Fibroblast of mammary gland (primary cell): ENCODE results near the gene LRRC57.
A peak's percentile ranks its signal among the peaks of the same experiment; 100 is the strongest.

Source experiments
- DNase-seq: peaks from one replicate; pipeline ENCODE4 v3.0.0-alpha.2; 2010; ENCODE audit warnings: low read depth
- H3K4me3 ChIP-seq: 2 replicates; pipeline ENCODE4 v1.5.1; 2011; ENCODE audit warnings: low read depth, mild to moderate bottlenecking, low read length, moderate library complexity; ENCODE audit not compliant: control insufficient read depth
- TF ChIP-seq, protein P1 (sequence below): conservative IDR thresholded peaks from 2 replicates; pipeline ENCODE4 v1.5.1; 2011; ENCODE audit warnings: low read depth, low read length, inconsistent platforms; ENCODE audit not compliant: control insufficient read depth, insufficient read depth

LRRC57 gene

GRCh38 chr15:42523331-42523730, 25.3 kb downstream of the LRRC57 start:
- DNase-seq: no peak

GRCh38 chr15:42511007-42511391, 37.6 kb downstream of the LRRC57 start:
- no peak overlapping the region for H3K4me3 ChIP-seq
- DNase-seq: peak; percentile 72
- TF ChIP-seq, protein P1, sequence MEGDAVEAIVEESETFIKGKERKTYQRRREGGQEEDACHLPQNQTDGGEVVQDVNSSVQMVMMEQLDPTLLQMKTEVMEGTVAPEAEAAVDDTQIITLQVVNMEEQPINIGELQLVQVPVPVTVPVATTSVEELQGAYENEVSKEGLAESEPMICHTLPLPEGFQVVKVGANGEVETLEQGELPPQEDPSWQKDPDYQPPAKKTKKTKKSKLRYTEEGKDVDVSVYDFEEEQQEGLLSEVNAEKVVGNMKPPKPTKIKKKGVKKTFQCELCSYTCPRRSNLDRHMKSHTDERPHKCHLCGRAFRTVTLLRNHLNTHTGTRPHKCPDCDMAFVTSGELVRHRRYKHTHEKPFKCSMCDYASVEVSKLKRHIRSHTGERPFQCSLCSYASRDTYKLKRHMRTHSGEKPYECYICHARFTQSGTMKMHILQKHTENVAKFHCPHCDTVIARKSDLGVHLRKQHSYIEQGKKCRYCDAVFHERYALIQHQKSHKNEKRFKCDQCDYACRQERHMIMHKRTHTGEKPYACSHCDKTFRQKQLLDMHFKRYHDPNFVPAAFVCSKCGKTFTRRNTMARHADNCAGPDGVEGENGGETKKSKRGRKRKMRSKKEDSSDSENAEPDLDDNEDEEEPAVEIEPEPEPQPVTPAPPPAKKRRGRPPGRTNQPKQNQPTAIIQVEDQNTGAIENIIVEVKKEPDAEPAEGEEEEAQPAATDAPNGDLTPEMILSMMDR: no peak

More at GRCh38 chr15:42523331-42523730, 25.3 kb downstream of the LRRC57 start:
- no peak overlapping the region for H3K4me3 ChIP-seq
- TF ChIP-seq, protein P1: no peak

DNA sequence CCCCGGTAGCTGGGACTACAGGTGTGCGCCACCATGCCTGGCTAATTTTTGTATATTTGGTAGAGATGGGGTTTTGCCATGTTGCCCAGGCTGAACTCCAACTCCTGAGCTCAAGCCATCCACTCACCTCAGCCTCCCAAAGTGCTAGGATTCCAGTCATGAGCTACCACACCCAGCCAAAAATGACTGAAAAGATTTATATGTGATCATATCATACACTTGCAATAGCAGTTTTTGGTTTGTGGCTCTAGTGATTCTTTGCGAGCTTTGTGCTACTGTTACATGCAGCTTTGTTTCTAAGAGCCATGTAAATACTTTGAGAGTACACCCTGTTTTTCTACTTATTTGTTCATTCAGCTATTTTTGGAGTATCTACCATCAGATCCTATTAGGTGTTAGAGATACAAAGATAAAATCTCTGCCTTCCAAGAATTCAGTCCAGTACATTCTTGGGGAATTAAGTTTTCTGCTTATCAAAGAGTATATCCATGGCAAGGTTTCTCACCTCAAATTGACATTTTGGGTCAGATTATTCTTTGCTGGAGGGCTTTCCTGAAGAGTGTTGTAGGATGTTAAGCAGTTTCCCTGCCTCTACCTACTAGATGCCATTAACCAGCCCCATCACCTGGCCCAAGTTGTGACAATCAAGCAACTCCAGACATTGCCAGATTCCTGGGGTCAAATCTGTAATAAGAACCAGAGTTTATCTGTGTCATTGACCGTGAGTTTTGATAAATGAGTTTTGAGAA, 38.2 kb downstream of the LRRC57 start:
- no peak overlapping the region for H3K4me3 ChIP-seq
- TF ChIP-seq, protein P1: no peak
- DNase-seq: peak; percentile 1

GRCh38 chr15:42508263-42508690, 40.3 kb downstream of the LRRC57 start:
- DNase-seq: peak; percentile 74
- H3K4me3 ChIP-seq: no peak overlapping the region
- TF ChIP-seq, protein P1: peak; percentile 9

DNA sequence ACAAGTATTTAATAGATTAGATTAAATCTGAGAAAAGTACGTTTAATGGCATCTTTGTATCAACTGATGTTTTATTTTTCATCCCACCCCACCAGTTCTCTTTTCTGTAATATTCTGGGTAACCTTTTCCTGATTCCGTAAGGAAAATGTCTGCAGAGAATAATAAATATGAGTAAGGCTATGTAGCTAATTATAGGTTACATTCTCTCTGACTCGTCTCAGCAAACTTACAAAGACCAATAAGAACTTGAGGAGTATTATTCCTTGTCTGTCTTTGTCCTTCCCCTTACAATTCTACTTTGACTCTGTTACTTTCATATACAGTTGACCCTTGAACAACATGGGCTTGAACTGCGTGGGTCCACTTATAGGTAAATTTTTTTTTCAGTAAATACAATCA, 41.1 kb downstream of the LRRC57 start:
- no peak overlapping the region for H3K4me3 ChIP-seq
- DNase-seq: no peak
- TF ChIP-seq, protein P1: no peak

DNA sequence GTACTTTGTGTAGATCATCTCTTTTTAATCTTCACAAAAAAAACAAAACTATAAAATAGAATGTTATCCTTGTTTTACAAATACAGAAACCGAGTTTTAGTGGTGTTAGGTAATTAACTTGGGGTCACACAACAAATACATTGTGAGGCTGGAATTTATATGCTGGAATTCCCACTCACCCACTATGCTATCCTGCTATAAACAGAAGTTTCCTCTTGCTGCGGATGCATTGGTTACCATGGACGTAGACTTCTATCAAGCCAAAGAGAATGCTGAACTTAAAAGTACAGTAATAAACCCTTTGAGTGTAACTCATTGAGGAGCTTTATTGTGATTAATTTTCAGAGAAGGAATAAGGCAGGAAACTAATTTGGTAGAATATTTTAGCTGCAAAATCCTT, 44.0 kb downstream of the LRRC57 start:
- no peak for DNase-seq
- TF ChIP-seq, protein P1: no peak
- H3K4me3 ChIP-seq: no peak overlapping the region
